Left lobe of liver (tissue), 1 donor: Measurements from ENCODE around the gene ZKSCAN3. TPM values are rescaled to one million over a fixed set of nuclear protein-coding genes. Genes with fewer than 3 reads are reported as not detected.

Experiments used
- total RNA-seq: library from RNA; stranded (reverse); gene quantifications from one replicate; pipeline ENCODE4 v1.2.1, GENCODE V29; 2021
- donor health status: DM: no; HTN: yes; CAD: no.

ZKSCAN3 gene
- total RNA-seq, 1 donor from 2014 or later: 2.4 TPM

Other genes with a start within 250 kb of the ZKSCAN3 start
- 1.7 TPM for gene ZSCAN16, start 225.3 kb upstream of the ZKSCAN3 start, total RNA-seq
- gene ZKSCAN8, start 208.1 kb upstream of the ZKSCAN3 start, total RNA-seq: 6.3 TPM
- gene ZSCAN9, start 124.7 kb upstream of the ZKSCAN3 start, total RNA-seq: 2.2 TPM
- gene ZKSCAN4, start 97.7 kb upstream of the ZKSCAN3 start, total RNA-seq: 2.6 TPM
- gene NKAPL, start 90.7 kb upstream of the ZKSCAN3 start, total RNA-seq: 0.45 TPM
- 5.5 TPM for gene ZSCAN26, start 82.8 kb upstream of the ZKSCAN3 start, total RNA-seq
- 1.0 TPM for gene PGBD1, start 68.4 kb upstream of the ZKSCAN3 start, total RNA-seq
- 2.4 TPM for gene ZSCAN31, start 13.8 kb upstream of the ZKSCAN3 start, total RNA-seq
- gene ZSCAN12, start 49.8 kb downstream of the ZKSCAN3 start, total RNA-seq: 1.2 TPM
- 0.40 TPM for gene ZSCAN23, start 93.5 kb downstream of the ZKSCAN3 start, total RNA-seq
- not detected for gene GPX6, start 165.8 kb downstream of the ZKSCAN3 start, total RNA-seq
- not detected for gene GPX5, start 175.9 kb downstream of the ZKSCAN3 start, total RNA-seq